H1 (cell line): Measurements from ENCODE around the gene PCNX1. TPM values are rescaled to one million over a fixed set of nuclear protein-coding genes. Genes with fewer than 3 reads are reported as not detected.

Experiments used
- CTCF ChIA-PET: fragments of 300-600 bp; sonication (Branson Sonifier 250); formaldehyde crosslinking; loops from one replicate; lab custom pipeline; 2021; ENCODE audit not compliant: partially characterized antibody; lab: Charles Lee
- POLR2A ChIA-PET: fragments of 300-600 bp; sonication (Branson Sonifier 250); formaldehyde crosslinking; loops from one replicate; lab custom pipeline; 2021; ENCODE audit warnings: inconsistent platforms; ENCODE audit not compliant: partially characterized antibody; lab: Charles Lee
- DNase-seq, 2 experiments: peaks; one replicate each; pipeline versions ENCODE4 v3.0.0 to v3.0.0-alpha.2; 2010 to 2022; ENCODE audit warnings: low spot score in 2 of 2, low read depth in 1 of 2, mixed read lengths in 1 of 2
- FAIRE-seq: peaks from 2 replicates; lab custom pipeline; 2011; peaks lifted over from hg19 to GRCh38; lab: Jason Lieb, UNC
- H2AFZ ChIP-seq: 2 replicates; pipeline ENCODE4 v1.8.1; 2012; ENCODE audit warnings: low read length, inconsistent platforms
- H2AK5ac ChIP-seq: 2 replicates; pipeline ENCODE4 v1.6.1; 2013; ENCODE audit warnings: low read depth, low read length
- H2BK120ac ChIP-seq: replicated peaks from 2 replicates; pipeline ENCODE3; 2013; ENCODE audit warnings: low read depth, low read length, inconsistent platforms
- H2BK12ac ChIP-seq: 2 replicates; pipeline ENCODE4 v1.6.1; 2013; ENCODE audit warnings: low read depth, low read length
- H2BK15ac ChIP-seq: 2 replicates; pipeline ENCODE4 v1.6.1; 2013; ENCODE audit warnings: low read length
- H2BK20ac ChIP-seq: 2 replicates; pipeline ENCODE4 v1.6.1; 2013; ENCODE audit warnings: low read length
- H2BK5ac ChIP-seq: 2 replicates; pipeline ENCODE4 v1.6.1; 2013; ENCODE audit warnings: low read depth, low read length
- H3K14ac ChIP-seq: 2 replicates; pipeline ENCODE4 v1.6.1; 2013; ENCODE audit warnings: inconsistent platforms; ENCODE audit not compliant: insufficient read length
- H3K18ac ChIP-seq: 2 replicates; pipeline ENCODE4 v1.6.1; 2013; ENCODE audit warnings: low read length; ENCODE audit errors: extremely low read depth
- H3K23ac ChIP-seq: 2 replicates; pipeline ENCODE4 v1.6.1; 2013; ENCODE audit warnings: inconsistent platforms; ENCODE audit not compliant: insufficient read length
- H3K23me2 ChIP-seq: 2 replicates; pipeline ENCODE4 v1.6.1; 2013; ENCODE audit warnings: low read depth, low read length
- H3K27ac ChIP-seq: 2 replicates; pipeline ENCODE4 v1.6.1; 2011; ENCODE audit warnings: low read depth, low read length, inconsistent platforms
- H3K27me3 ChIP-seq, 4 experiments: replicated peaks in 1 of 4; 1 replicate in 1 of 4; 2 replicates in 3 of 4; pipeline versions ENCODE4 v1.6.1 to v1.8.1; 2011 to 2013; ENCODE audit warnings: low read length in 3 of 4, mild to moderate bottlenecking in 3 of 4, inconsistent platforms in 2 of 4, mixed read lengths in 2 of 4, moderate library complexity in 1 of 4; ENCODE audit not compliant: control insufficient read depth in 3 of 4, insufficient read depth in 3 of 4; ENCODE audit errors: extremely low read depth in 1 of 4
- H3K36me3 ChIP-seq, 4 experiments: 2 replicates each; pipeline versions ENCODE4 v1.6.1 to v1.8.1; 2011 to 2013; ENCODE audit warnings: mild to moderate bottlenecking in 4 of 4, low read length in 3 of 4, moderate library complexity in 2 of 4, control low read depth in 1 of 4, inconsistent platforms in 1 of 4; ENCODE audit not compliant: insufficient read depth in 4 of 4, control insufficient read depth in 2 of 4
- H3K4ac ChIP-seq: replicated peaks from 2 replicates; pipeline ENCODE3; 2013; ENCODE audit warnings: low read length, low read depth, mixed read lengths, inconsistent platforms; ENCODE audit not compliant: insufficient read length
- H3K4me1 ChIP-seq, 4 experiments: replicated peaks in 1 of 4; 1 replicate in 1 of 4; 2 replicates in 3 of 4; pipeline versions ENCODE4 v1.6.1 to v1.8.1; 2011 to 2013; ENCODE audit warnings: low read length in 3 of 4, inconsistent platforms in 2 of 4, mixed read lengths in 1 of 4; ENCODE audit not compliant: insufficient read depth in 4 of 4, control insufficient read depth in 3 of 4
- H3K4me2 ChIP-seq, 2 experiments: 2 replicates each; pipeline versions ENCODE4 v1.6.1 to v1.8.1; 2011 to 2013; ENCODE audit warnings: low read depth in 2 of 2, low read length in 2 of 2, control low read depth in 1 of 2, inconsistent platforms in 1 of 2, mild to moderate bottlenecking in 1 of 2; ENCODE audit not compliant: insufficient read depth in 1 of 2
- H3K4me3 ChIP-seq, 4 experiments: fragments of 200-600, 300-600 bp in 1 of 4; sonication (generic), shearing (Covaris generic), sonication (Bioruptor Twin) in 1 of 4; 2 replicates each; pipeline versions ENCODE4 v1.5.1 to v1.8.1; 2011 to 2016; ENCODE audit warnings: low read length in 4 of 4, low read depth in 3 of 4, control low read depth in 2 of 4, inconsistent platforms in 2 of 4, mild to moderate bottlenecking in 2 of 4, mixed read lengths in 1 of 4, moderate library complexity in 1 of 4; ENCODE audit not compliant: insufficient read depth in 2 of 4; ENCODE audit errors: extremely low read depth in 1 of 4
- H3K56ac ChIP-seq: replicated peaks from 2 replicates; pipeline ENCODE3; 2013; ENCODE audit warnings: low read depth, mild to moderate bottlenecking, mixed read lengths, low read length, inconsistent platforms; ENCODE audit not compliant: insufficient read length
- H3K79me1 ChIP-seq: 2 replicates; pipeline ENCODE4 v1.6.1; 2013; ENCODE audit warnings: low read depth, low read length, control low read depth
- H3K79me2 ChIP-seq, 2 experiments: 2 replicates each; pipeline versions ENCODE4 v1.6.1 to v1.8.1; 2012 to 2013; ENCODE audit warnings: low read length in 2 of 2, mild to moderate bottlenecking in 2 of 2, inconsistent platforms in 1 of 2; ENCODE audit not compliant: insufficient read depth in 2 of 2, control insufficient read depth in 1 of 2
- H3K9ac ChIP-seq, 4 experiments: replicated peaks in 1 of 4; 1 replicate in 1 of 4; 2 replicates in 3 of 4; pipeline versions ENCODE4 v1.6.1 to v1.8.1; 2011 to 2013; ENCODE audit warnings: low read depth in 3 of 4, low read length in 3 of 4, control low read depth in 2 of 4, mild to moderate bottlenecking in 2 of 4, moderate library complexity in 2 of 4, inconsistent platforms in 1 of 4; ENCODE audit errors: extremely low read depth in 1 of 4
- H3K9me3 ChIP-seq, 2 experiments: 2 replicates each; pipeline versions ENCODE4 v1.6.1 to v1.8.1; 2012 to 2013; ENCODE audit warnings: mild to moderate bottlenecking in 2 of 2, moderate library complexity in 2 of 2, control low read depth in 1 of 2, inconsistent platforms in 1 of 2, low read depth in 1 of 2, low read length in 1 of 2, mixed read lengths in 1 of 2; ENCODE audit not compliant: insufficient read depth in 2 of 2
- H4K20me1 ChIP-seq, 2 experiments: replicated peaks in 1 of 2; 2 replicates each; pipeline versions ENCODE3 to v1.8.1; 2011 to 2013; ENCODE audit warnings: inconsistent platforms in 2 of 2, low read length in 2 of 2, mild to moderate bottlenecking in 1 of 2; ENCODE audit not compliant: insufficient read depth in 2 of 2, control insufficient read depth in 1 of 2
- H4K5ac ChIP-seq: 2 replicates; pipeline ENCODE4 v1.6.1; 2013; ENCODE audit warnings: low read length, low read depth, mixed read lengths, inconsistent platforms; ENCODE audit not compliant: insufficient read length
- H4K8ac ChIP-seq: 2 replicates; pipeline ENCODE4 v1.8.0; 2013; ENCODE audit warnings: mild to moderate bottlenecking, moderate library complexity, low read length, inconsistent platforms; ENCODE audit not compliant: insufficient read depth; ENCODE audit errors: extremely low read depth
- H4K91ac ChIP-seq: replicated peaks from 2 replicates; pipeline ENCODE3; 2013; ENCODE audit warnings: low read length, mixed read lengths, inconsistent platforms; ENCODE audit not compliant: insufficient read length
- BCL11A ChIP-seq, 2 experiments: IDR thresholded peaks; one replicate each; pipeline ENCODE4 v1.6.1; 2011; ENCODE audit warnings: low read depth in 2 of 2, low read length in 2 of 2, mild to moderate bottlenecking in 2 of 2
- CBX8 ChIP-seq: fragments of 300-800, 300-1000 bp; sonication (generic); IDR thresholded peaks from 2 replicates; pipeline ENCODE4 v1.7.1; 2016; ENCODE audit warnings: low read depth, low read length, borderline replicate concordance
- HDAC2 ChIP-seq, 2 experiments: fragments of 300-600 bp in 1 of 2; sonication (generic) in 1 of 2; IDR thresholded peaks; 2 replicates each; pipeline ENCODE4 v1.6.1; 2011 to 2012; ENCODE audit warnings: low read depth in 2 of 2, low read length in 2 of 2, mild to moderate bottlenecking in 2 of 2, moderate library complexity in 2 of 2, borderline replicate concordance in 1 of 2, inconsistent platforms in 1 of 2
- KDM1A ChIP-seq: fragments of 200-600, 300-600 bp; sonication (generic); IDR thresholded peaks from 2 replicates; pipeline ENCODE4 v1.7.1; 2016; ENCODE audit warnings: mild to moderate bottlenecking, low read length, borderline replicate concordance
- KDM5A ChIP-seq: fragments of 200-600 bp; IDR thresholded peaks from 2 replicates; pipeline ENCODE4 v1.7.1; 2012; ENCODE audit warnings: mild to moderate bottlenecking, low read length, inconsistent platforms, mixed read lengths
- NANOG ChIP-seq: IDR thresholded peaks from 2 replicates; pipeline ENCODE4 v1.6.1; 2011; ENCODE audit warnings: low read length, low read depth, mild to moderate bottlenecking, inconsistent platforms; ENCODE audit not compliant: insufficient read depth, poor library complexity, severe bottlenecking
- POU5F1 ChIP-seq: IDR thresholded peaks from 2 replicates; pipeline ENCODE4 v1.6.1; 2011; ENCODE audit warnings: low read depth, mild to moderate bottlenecking, low read length, moderate library complexity
- RBBP5 ChIP-seq: IDR thresholded peaks from 2 replicates; pipeline ENCODE4 v1.7.1; 2012; ENCODE audit warnings: low read depth, mild to moderate bottlenecking, inconsistent platforms, low read length, moderate library complexity, borderline replicate concordance
- SIRT6 ChIP-seq: IDR thresholded peaks from one replicate; pipeline ENCODE4 v1.7.1; 2012; ENCODE audit warnings: low read length, inconsistent platforms
- SIX5 ChIP-seq: IDR thresholded peaks from 2 replicates; pipeline ENCODE4 v1.6.1; 2011; ENCODE audit warnings: mild to moderate bottlenecking, low read depth, low read length
- TAF7 ChIP-seq: optimal IDR thresholded peaks from 2 replicates; pipeline ENCODE3; 2011; ENCODE audit warnings: low read depth, mild to moderate bottlenecking, inconsistent platforms, low read length, moderate library complexity, borderline replicate concordance
- YY1 ChIP-seq: IDR thresholded peaks from 2 replicates; pipeline ENCODE4 v1.6.1; 2011; ENCODE audit warnings: low read depth, mild to moderate bottlenecking, low read length
- WGBS, 2 experiments: shearing (Covaris generic) in 1 of 2; methylation state at CpG; one replicate each; pipeline versions ENCODE4 v1.1.6 to v1.1.7; 2013 to 2015; ENCODE audit warnings: low lambda C conversion rate in 2 of 2, mixed read lengths in 2 of 2, inconsistent platforms in 1 of 2, low coverage in 1 of 2, missing lambda C conversion rate in 1 of 2; ENCODE audit not compliant: insufficient replicate concordance in 2 of 2, insufficient coverage in 1 of 2, insufficient read length in 1 of 2; ENCODE audit errors: extremely low coverage in 1 of 2, missing lambda C conversion rate in 1 of 2; 5-methylcytosine and 5-hydroxymethylcytosine counted together
- polyA plus RNA-seq, 7 experiments: library from polyadenylated mRNA; depleted of rRNA in 3 of 7; stranded (reverse) in 5 of 7; unstranded in 2 of 7; fragments of >200 nt in 5 of 7; fragments of 200-250 nt in 2 of 7; gene quantifications; 1 replicate in 5 of 7; 2 replicates in 1 of 7; 4 replicates in 1 of 7; pipeline versions ENCODE4 v1.2.1 to v1.2.3, GENCODE V29; 2011 to 2013; ENCODE audit warnings: missing spikeins in 2 of 7, mixed read lengths in 2 of 7
- total RNA-seq: library from RNA; stranded (reverse); fragmentation: NEBNext Ultra II Directional; extraction: Animal tissue kit (Norgen Biotek cat#: 25700); gene quantifications from 2 replicates; pipeline ENCODE4 v1.2.1, GENCODE V29; 2021
- TF ChIP-seq, protein P1 (sequence below): IDR thresholded peaks from 2 replicates; pipeline ENCODE4 v1.6.1; 2012; ENCODE audit warnings: low read length, inconsistent platforms

The PCNX1 gene
- total and polyA plus RNA-seq, 2 of the 8 experiments (the other 6 are each of a cell fraction or from before 2014, with no cell fraction given), result 37.7 to 53.2 TPM

DNA sequence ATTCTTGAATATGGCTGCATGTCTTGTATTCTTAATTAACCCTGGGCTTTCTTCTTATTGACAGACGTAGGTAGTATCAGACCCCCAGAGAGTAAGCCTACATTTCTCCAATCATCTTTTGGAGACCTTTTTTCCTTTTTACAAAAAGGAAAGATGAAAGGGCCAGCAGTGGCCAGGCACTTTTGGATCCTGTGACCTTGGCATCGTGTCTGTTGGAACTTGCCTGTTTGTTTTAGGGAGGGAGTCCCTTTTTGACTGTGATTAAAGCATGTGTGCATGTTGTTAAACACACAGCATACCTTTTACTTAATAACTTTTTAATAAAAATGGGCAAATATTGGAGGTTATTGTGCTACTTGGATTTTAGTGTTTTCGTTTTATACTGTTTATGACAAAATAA, 57.2 kb downstream of the PCNX1 start:
- no peaks in the 10 kb centered on the region for H3K9me3 ChIP-seq
- no peak overlapping the region for H2AFZ ChIP-seq
- no peak overlapping the region for H3K23ac ChIP-seq
- no peak overlapping the region for H2BK20ac ChIP-seq
- no peaks in the 10 kb centered on the region for H3K4me1 ChIP-seq
- ChIA-PET CTCF (no interaction called here), POLR2A (no interaction called here)
- H2BK15ac ChIP-seq, result no peak overlapping the region
- H3K4me2 ChIP-seq, result no peak overlapping the region
- peaks cover 0 to 13% of the 10 kb centered on the region in 2 experiments; a peak in 2 of 4 replicates for H3K79me2 ChIP-seq
- peaks cover 0 to 2% of the 10 kb centered on the region in 2 experiments for H4K20me1 ChIP-seq
- DNase-seq (no peak), FAIRE-seq (no peak)
- H3K18ac ChIP-seq, result no peak overlapping the region
- H3K36me3 ChIP-seq, result peaks cover 0 to 13% (median 6%) of the 10 kb centered on the region in 4 experiments; a peak in 5 of 8 replicates
- H3K27ac ChIP-seq, result no peak overlapping the region
- no peak overlapping the region for H2BK120ac ChIP-seq
- no peak overlapping the region for H4K8ac ChIP-seq
- no peak overlapping the region for H3K14ac ChIP-seq
- no peak overlapping the region for H3K56ac ChIP-seq
- no peak overlapping the region for H3K9ac ChIP-seq
- no peak overlapping the region for H4K5ac ChIP-seq
- no peak overlapping the region for H3K4ac ChIP-seq
- H2BK12ac ChIP-seq, result no peak overlapping the region
- H3K79me1 ChIP-seq, result no peaks in the 10 kb centered on the region
- WGBS, 2 experiments, result 86% methylated on average over 3 of the region's 3 CpGs; no CpG with 5 or more reads in 1 of the 2 experiments
- no peaks in the 10 kb centered on the region for H3K27me3 ChIP-seq
- H2BK5ac ChIP-seq, result no peak overlapping the region
- H3K4me3 ChIP-seq, result no peak overlapping the region
- no peaks in the 10 kb centered on the region for H3K23me2 ChIP-seq
- no peak overlapping the region for H2AK5ac ChIP-seq
- H4K91ac ChIP-seq, result no peak overlapping the region
- no peak for TF ChIP-seq KDM5A
- TF ChIP-seq YY1, result no peak
- no peak for TF ChIP-seq BCL11A (IDR thresholded peaks at IDR 0.05; ENCODE audit: low read depth in 2 of 2, low read length in 2 of 2)
- TF ChIP-seq POU5F1, result no peak
- TF ChIP-seq KDM1A, result no peak
- no peak for TF ChIP-seq NANOG
- no peak for TF ChIP-seq SIX5
- TF ChIP-seq SIRT6, result no peak
- no peak for TF ChIP-seq RBBP5
- TF ChIP-seq, protein P1, sequence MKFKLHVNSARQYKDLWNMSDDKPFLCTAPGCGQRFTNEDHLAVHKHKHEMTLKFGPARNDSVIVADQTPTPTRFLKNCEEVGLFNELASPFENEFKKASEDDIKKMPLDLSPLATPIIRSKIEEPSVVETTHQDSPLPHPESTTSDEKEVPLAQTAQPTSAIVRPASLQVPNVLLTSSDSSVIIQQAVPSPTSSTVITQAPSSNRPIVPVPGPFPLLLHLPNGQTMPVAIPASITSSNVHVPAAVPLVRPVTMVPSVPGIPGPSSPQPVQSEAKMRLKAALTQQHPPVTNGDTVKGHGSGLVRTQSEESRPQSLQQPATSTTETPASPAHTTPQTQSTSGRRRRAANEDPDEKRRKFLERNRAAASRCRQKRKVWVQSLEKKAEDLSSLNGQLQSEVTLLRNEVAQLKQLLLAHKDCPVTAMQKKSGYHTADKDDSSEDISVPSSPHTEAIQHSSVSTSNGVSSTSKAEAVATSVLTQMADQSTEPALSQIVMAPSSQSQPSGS, result no peak
- TF ChIP-seq CBX8, result no peak
- no peak for TF ChIP-seq TAF7
- no peak for TF ChIP-seq HDAC2 (IDR thresholded peaks at IDR 0.05; ENCODE audit: borderline replicate concordance in 1 of 2, low read depth in 2 of 2, low read length in 2 of 2)
